ENCODE results near the gene SEPHS2.

SEPHS2 gene

DNA sequence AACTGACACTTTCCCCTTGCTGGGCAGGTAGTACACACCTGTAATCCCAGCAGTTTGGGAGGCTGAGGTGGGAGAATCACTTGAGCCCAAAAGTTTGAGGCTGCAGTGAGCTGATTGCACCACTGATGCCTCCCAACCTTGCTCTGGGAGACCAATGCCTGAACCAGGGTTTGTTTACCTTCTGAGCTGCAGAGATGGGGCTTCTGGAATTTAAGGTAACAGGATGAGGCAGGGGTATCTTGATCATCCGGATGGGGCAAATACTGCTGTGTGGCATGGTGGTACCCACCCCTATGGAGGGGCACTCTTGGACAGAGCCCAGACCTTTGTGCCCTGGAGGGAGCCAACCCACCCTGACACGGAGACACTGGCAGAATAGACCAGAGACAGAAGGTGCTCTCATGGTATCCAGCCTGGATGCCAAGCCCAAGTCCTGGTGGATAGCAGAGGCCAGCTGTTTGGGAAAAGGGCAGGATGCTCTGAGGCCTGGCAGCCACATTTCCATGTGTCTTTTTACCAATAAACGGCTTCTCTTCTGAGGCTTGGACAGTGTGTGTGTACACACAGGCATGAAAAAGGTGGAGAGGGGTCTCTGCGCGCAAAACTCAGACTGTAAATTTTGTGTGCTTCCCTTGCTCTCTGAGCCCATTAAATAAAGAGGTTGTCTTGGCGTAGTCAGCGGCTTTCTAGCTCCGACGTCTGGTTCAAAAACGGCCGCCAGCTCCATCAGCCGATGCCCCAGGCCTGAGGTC, 46.1 kb downstream of the SEPHS2 start:
- H4K20me1 ChIP-seq (ENCODE audit: insufficient read depth, low read length): peaks cover 14% of the 10 kb centered on the region
- peaks cover 25% of the 10 kb centered on the region for H3K36me3 ChIP-seq (ENCODE audit: insufficient read depth, low read length)
- ATAC-seq (ENCODE audit: insufficient read depth, low read depth) (no peak; the same call in 2 of the 3 replicates), DNase-seq (no peak)
- no peaks in the 10 kb centered on the region for H3K27me3 ChIP-seq (ENCODE audit: insufficient read depth, low read length, poor library complexity)
- no peaks in the 10 kb centered on the region for H3K9me3 ChIP-seq (ENCODE audit: insufficient read depth, low read length, severe bottlenecking)
- TF ChIP-seq, protein P1, sequence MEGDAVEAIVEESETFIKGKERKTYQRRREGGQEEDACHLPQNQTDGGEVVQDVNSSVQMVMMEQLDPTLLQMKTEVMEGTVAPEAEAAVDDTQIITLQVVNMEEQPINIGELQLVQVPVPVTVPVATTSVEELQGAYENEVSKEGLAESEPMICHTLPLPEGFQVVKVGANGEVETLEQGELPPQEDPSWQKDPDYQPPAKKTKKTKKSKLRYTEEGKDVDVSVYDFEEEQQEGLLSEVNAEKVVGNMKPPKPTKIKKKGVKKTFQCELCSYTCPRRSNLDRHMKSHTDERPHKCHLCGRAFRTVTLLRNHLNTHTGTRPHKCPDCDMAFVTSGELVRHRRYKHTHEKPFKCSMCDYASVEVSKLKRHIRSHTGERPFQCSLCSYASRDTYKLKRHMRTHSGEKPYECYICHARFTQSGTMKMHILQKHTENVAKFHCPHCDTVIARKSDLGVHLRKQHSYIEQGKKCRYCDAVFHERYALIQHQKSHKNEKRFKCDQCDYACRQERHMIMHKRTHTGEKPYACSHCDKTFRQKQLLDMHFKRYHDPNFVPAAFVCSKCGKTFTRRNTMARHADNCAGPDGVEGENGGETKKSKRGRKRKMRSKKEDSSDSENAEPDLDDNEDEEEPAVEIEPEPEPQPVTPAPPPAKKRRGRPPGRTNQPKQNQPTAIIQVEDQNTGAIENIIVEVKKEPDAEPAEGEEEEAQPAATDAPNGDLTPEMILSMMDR (IDR thresholded peaks at IDR 0.05; ENCODE audit: borderline replicate concordance, extremely low read depth, low read length, poor library complexity, severe bottlenecking): no peak
- no peak for TF ChIP-seq EZH2 (IDR thresholded peaks at IDR 0.05; ENCODE audit: borderline replicate concordance, low read depth, low read length, severe bottlenecking)
- H3K4me1 ChIP-seq (ENCODE audit: insufficient read depth, low read length): peaks cover 57% of the 10 kb centered on the region
- peak overlapping the region; percentile 74 for H2AFZ ChIP-seq (ENCODE audit: low read depth, low read length)
- peak overlapping the region; percentile 60 for H3K9ac ChIP-seq (ENCODE audit: low read depth, low read length)
- peak overlapping the region; percentile 26 to 58; a peak in 3 of 4 replicates for H3K4me3 ChIP-seq (ENCODE audit: low read depth in 1 of 2, low read length in 2 of 2)
- H3K4me2 ChIP-seq (ENCODE audit: insufficient read depth, low read length): peak overlapping the region; percentile 79
- peaks cover 36% of the 10 kb centered on the region for H3K79me2 ChIP-seq (ENCODE audit: insufficient read depth, low read length)
- peak overlapping the region; percentile 83 for H3K27ac ChIP-seq (ENCODE audit: low read length)

DNA sequence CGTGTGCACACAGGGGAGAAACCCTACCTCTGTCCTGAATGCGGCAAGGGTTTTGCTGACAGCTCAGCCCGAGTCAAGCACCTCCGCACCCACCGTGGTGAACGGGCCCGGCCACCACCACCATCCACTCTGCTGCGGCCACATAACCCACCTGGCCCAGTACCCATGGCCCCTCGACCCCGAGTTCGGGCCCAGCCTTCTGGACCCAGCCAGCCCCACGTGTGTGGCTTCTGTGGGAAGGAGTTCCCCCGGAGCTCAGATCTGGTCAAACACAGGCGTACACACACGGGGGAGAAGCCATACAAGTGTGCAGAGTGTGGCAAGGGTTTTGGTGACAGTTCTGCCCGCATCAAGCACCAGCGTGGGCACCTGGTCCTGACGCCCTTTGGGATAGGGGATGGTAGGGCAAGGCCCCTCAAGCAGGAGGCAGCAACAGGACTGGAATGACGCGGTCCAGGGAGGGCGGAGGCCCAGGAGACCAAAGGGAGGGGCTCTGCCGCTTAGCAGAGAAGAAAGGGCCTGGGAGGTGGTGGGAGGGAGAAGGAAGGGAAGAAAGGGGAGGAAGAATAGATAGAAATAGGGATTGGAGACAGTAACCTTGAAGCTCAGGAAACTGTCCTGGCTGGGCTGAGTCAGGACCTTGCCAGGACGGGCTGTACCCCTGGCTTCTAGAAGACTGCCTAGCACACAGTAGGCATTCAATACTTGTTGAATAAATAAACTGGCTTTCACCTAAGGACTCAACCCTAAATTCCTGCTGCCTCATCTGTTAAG, 46.8 kb downstream of the SEPHS2 start:
- peaks cover 14% of the 10 kb centered on the region for H4K20me1 ChIP-seq (ENCODE audit: insufficient read depth, low read length)
- no peaks in the 10 kb centered on the region for H3K27me3 ChIP-seq (ENCODE audit: insufficient read depth, low read length, poor library complexity)
- ATAC-seq (ENCODE audit: insufficient read depth, low read depth) (no peak), DNase-seq (no peak)
- H3K4me2 ChIP-seq (ENCODE audit: insufficient read depth, low read length): peak overlapping the region; percentile 79
- H3K4me3 ChIP-seq (ENCODE audit: low read depth in 1 of 2, low read length in 2 of 2): peak overlapping the region in 1 of 2 experiments; percentile 58; a peak in 2 of 4 replicates
- peaks cover 65% of the 10 kb centered on the region for H3K4me1 ChIP-seq (ENCODE audit: insufficient read depth, low read length)
- peaks cover 40% of the 10 kb centered on the region for H3K79me2 ChIP-seq (ENCODE audit: insufficient read depth, low read length)
- H2AFZ ChIP-seq (ENCODE audit: low read depth, low read length): no peak overlapping the region
- H3K27ac ChIP-seq (ENCODE audit: low read length): peak overlapping the region; percentile 83; the same call in 1 of the 2 replicates
- peaks cover 25% of the 10 kb centered on the region for H3K36me3 ChIP-seq (ENCODE audit: insufficient read depth, low read length)
- no peaks in the 10 kb centered on the region for H3K9me3 ChIP-seq (ENCODE audit: insufficient read depth, low read length, severe bottlenecking)
- H3K9ac ChIP-seq (ENCODE audit: low read depth, low read length): peak overlapping the region; percentile 60
- TF ChIP-seq, protein P1 (IDR thresholded peaks at IDR 0.05; ENCODE audit: borderline replicate concordance, extremely low read depth, low read length, poor library complexity, severe bottlenecking): no peak
- TF ChIP-seq EZH2 (IDR thresholded peaks at IDR 0.05; ENCODE audit: borderline replicate concordance, low read depth, low read length, severe bottlenecking): no peak

DNA sequence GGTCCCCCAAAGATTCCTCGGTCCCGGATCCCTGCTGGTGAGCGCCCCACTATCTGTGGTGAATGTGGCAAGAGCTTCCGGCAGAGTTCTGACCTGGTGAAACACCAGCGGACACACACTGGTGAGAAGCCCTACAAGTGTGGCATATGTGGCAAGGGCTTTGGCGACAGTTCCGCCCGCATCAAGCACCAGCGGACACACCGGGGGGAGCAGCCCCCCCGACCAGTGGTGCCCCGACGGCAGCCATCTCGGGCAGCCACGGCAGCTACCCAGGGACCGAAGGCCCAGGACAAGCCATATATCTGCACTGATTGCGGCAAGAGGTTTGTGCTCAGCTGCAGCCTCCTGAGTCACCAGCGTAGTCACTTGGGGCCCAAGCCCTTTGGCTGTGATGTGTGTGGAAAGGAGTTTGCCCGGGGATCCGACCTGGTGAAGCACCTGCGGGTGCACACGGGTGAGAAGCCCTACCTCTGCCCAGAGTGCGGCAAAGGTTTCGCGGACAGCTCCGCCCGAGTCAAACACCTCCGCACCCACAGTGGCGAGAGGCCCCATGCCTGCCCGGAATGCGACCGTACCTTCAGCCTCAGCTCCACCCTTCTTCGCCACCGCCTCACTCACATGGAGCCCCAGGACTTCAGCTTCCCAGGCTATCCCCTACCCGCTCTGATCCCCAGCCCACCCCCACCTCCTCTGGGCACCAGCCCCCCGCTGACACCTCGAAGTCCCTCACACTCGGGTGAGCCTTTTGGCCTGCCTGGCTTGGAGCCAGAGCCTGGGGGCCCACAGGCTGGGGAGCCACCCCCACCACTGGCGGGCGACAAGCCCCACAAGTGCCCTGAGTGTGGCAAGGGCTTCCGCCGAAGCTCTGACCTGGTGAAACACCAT, 47.7 kb downstream of the SEPHS2 start:
- Histone ChIP-seq H3K9ac (ENCODE audit: low read depth, low read length) (peak overlapping the region; percentile 60; the same call in 1 of the 2 replicates), H3K27me3 (ENCODE audit: insufficient read depth, low read length, poor library complexity) (no peaks in the 10 kb centered on the region), H3K79me2 (ENCODE audit: insufficient read depth, low read length) (peaks cover 40% of the 10 kb centered on the region), H3K4me3 (ENCODE audit: low read depth in 1 of 2, low read length in 2 of 2) (0 out of 4 replicates have a peak overlapping the region, but pooled peaks of 1 of the 2 experiments have one; percentile 58), H3K4me2 (ENCODE audit: insufficient read depth, low read length) (peak overlapping the region; percentile 79), H4K20me1 (ENCODE audit: insufficient read depth, low read length) (peaks cover 14% of the 10 kb centered on the region), H3K4me1 (ENCODE audit: insufficient read depth, low read length) (peaks cover 65% of the 10 kb centered on the region), H2AFZ (ENCODE audit: low read depth, low read length) (no peak overlapping the region), H3K9me3 (ENCODE audit: insufficient read depth, low read length, severe bottlenecking) (no peaks in the 10 kb centered on the region), H3K36me3 (ENCODE audit: insufficient read depth, low read length) (peaks cover 25% of the 10 kb centered on the region), H3K27ac (ENCODE audit: low read length) (no peak overlapping the region)
- TF ChIP-seq, protein P1 (IDR thresholded peaks at IDR 0.05; ENCODE audit: borderline replicate concordance, extremely low read depth, low read length, poor library complexity, severe bottlenecking): no peak
- TF ChIP-seq EZH2 (IDR thresholded peaks at IDR 0.05; ENCODE audit: borderline replicate concordance, low read depth, low read length, severe bottlenecking): no peak
- DNase-seq (no peak), ATAC-seq (ENCODE audit: insufficient read depth, low read depth) (no peak)
